Muscle of arm (tissue), 12 donors: ENCODE measurements around the gene ST6GALNAC1. TPM values are rescaled to one million over a fixed set of nuclear protein-coding genes. Genes with fewer than 3 reads are reported as not detected.
"Not testable (repeated sequence)": the region's sequence is repeated elsewhere in the genome, so short reads cannot be mapped to it uniquely, and the experiment has no call there.

Experiments
- DNase-seq: peaks from one replicate; pipeline ENCODE4 v3.0.0-alpha.2; 2013
- polyA plus RNA-seq, 12 donors: library from polyadenylated mRNA; unstranded; fragments of 120-200 nt; gene quantifications; one replicate each; pipeline ENCODE4 v1.2.1, GENCODE V29; 2013; ENCODE audit not compliant: insufficient read length in 12 of 12

ST6GALNAC1 gene
- polyA plus RNA-seq, 12 donors, result 0.34 to 53.1 (median 0.54) TPM; not detected in 1

- DNase-seq, result no peak
Observed at GRCh38 chr17:76612977-76613851, 30.3 kb downstream of the ST6GALNAC1 start.

- no peak for DNase-seq
Observed at GRCh38 chr17:76612465-76612864, 31.1 kb downstream of the ST6GALNAC1 start.

- DNase-seq, result no peak
Observed at GRCh38 chr17:76611758-76612157, 31.8 kb downstream of the ST6GALNAC1 start.

GRCh38 chr17:76611080-76611749, 32.3 kb downstream of the ST6GALNAC1 start:
- DNase-seq, result not testable (repeated sequence)

- not testable (repeated sequence) for DNase-seq
Observed at GRCh38 chr17:76606685-76607084, 36.9 kb downstream of the ST6GALNAC1 start.

GRCh38 chr17:76601065-76601464, 42.5 kb downstream of the ST6GALNAC1 start:
- no peak for DNase-seq

- no peak for DNase-seq
Observed at GRCh38 chr17:76599694-76600460, 43.7 kb downstream of the ST6GALNAC1 start.

GRCh38 chr17:76598004-76598439, 45.5 kb downstream of the ST6GALNAC1 start:
- DNase-seq, result no peak

GRCh38 chr17:76597156-76598003, 46.2 kb downstream of the ST6GALNAC1 start:
- no peak for DNase-seq

- no peak for DNase-seq
Observed at GRCh38 chr17:76594690-76595089, 48.9 kb downstream of the ST6GALNAC1 start.

GRCh38 chr17:76593959-76594358, 49.6 kb downstream of the ST6GALNAC1 start:
- DNase-seq, result no peak

- DNase-seq, result no peak
Observed at GRCh38 chr17:76593384-76593826, 50.2 kb downstream of the ST6GALNAC1 start.

GRCh38 chr17:76588182-76588581, 55.4 kb downstream of the ST6GALNAC1 start:
- DNase-seq, result no peak

GRCh38 chr17:76586741-76587487, 56.6 kb downstream of the ST6GALNAC1 start:
- no peak for DNase-seq

- DNase-seq, result no peak
Observed at GRCh38 chr17:76585649-76586593, 57.6 kb downstream of the ST6GALNAC1 start, which contains the start of gene ST6GALNAC2. ST6GALNAC2 (minus strand) TSS chr17:76585860; CDS start chr17:76585808, 52 bp downstream.

- DNase-seq, result no peak
Observed at GRCh38 chr17:76585033-76585648, 58.4 kb downstream of the ST6GALNAC1 start.

GRCh38 chr17:76584427-76585032, 59.0 kb downstream of the ST6GALNAC1 start:
- DNase-seq, result no peak

- no peak for DNase-seq
Observed at GRCh38 chr17:76582660-76583059, 60.9 kb downstream of the ST6GALNAC1 start.
